A204.1 (cell line): Measurements from ENCODE around the gene LSM6.

Experiments used
- FAIRE-seq: peaks from 2 replicates; lab custom pipeline; 2012; peaks lifted over from hg19 to GRCh38; lab: Jason Lieb, UNC

LSM6 gene

DNA sequence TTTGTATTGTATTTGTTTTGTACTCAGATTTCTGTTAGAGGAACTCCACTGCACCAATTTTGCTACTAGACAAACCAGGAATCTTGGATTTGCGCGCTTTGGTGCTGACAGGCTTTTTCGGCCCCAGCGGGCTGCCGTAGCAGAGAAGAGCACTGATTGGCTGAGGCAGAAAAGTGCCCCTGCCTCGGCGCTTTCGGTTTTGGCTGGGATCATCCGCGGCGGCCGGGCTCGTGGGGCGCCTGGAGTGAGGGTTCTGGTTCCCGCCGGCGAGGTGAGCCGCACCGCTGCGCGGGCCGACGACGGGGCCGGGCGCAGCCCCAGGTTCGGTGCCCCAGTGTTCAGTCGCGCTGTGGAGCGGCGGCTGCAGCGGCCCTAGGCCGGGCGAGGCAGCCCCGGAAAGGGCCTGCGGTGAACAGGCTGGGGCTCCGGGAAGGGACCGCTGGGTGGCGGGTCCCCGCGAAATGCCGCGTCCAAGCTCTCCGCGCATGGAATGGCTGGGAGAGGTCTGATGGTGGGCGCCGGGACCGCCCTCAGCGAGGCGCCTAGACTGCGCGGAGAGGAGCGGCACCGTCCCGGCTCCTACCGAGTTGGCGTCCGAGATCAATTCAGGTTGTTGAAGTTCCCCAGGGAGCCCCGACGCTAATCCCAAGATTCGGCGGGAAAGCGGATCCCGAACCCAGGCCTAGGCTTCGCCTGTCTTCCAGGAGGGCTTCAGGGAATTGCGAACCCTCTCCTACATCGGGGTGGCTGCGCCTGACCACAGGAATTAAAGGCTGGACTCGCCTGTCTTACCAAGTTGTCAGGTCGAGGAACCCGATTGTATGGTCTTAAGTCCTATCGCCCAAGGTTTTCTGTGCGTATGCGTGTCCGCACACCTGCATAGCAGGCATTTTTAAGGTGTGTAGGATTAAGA, at the start of gene LSM6:
Gene LSM6 (plus strand): TSS at position 178 of the 913 bp plus-strand sequence. CDS start 7,204 bp downstream, outside the sequence.
- FAIRE-seq: peak; percentile 89

DNA sequence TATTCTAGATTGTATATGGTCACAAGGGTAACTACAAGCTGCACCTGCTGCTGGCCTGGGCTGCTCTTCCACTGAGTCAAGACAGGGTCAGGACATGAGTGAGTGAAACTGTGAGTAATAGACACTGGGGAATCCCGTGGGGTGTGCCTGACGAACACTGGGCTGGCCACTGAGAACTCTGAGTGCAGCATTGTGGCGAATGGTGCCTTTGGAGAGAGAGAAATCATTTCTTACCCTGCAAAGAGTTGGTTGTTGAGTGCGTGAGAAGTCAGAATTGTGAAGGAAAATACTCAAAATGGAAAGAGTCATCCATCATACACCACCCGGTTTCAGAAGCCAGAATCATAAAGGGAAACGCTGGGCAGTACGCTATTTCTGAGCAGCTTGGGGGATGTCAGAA, 43.1 kb upstream of the LSM6 start:
- FAIRE-seq: no peak

DNA sequence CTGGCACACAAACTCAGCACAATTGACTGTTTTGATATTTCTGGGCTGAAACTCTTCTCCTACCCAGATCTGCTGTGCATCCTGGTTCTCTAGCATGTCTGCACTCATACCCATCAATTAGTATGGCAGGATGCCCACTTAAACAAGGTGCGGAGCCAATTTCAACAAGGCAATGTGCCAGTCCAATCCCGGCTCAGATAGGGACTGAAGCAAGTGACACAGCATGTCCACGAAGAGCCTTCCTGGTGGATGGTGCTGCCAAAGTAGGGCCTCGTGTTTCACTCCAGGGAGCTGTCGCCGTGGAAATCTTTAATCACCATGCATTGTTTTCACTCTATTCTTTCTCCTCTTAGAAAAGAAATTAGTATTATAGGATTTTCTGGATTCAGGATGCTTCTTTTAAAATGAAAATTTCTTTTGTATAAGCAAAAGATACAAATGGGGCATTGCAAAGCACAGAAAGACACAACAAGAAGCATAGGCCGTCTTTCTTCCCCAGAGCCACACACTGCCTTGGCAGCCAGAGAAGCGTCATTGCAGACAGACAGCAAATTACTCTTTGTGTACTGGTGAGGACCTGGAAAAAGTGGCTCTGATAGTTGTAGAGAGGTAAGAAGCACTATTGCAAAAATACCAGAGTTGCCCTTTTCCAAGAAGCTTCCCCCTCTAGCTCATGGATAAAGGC, 40.6 kb upstream of the LSM6 start:
- FAIRE-seq: no peak

DNA sequence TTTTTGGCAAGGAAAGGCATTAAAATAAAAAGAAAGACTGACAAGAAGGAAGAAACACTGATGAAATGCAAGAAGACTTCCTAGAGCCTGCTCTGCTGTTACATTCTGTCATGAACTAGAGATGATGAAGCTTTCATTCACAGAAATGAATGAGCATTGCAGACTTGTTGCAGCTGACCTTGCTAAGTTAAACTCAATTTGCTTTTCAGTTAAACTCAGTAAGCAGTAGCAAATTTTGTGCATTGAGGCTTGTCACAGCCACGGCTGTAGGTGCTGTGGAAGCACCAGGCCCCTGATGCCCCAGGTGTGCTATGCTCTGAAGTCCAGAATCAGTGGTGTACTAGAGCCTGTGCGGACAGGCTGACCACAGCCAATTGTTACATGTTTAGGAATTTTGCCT, 39.6 kb upstream of the LSM6 start:
- FAIRE-seq: no peak

- FAIRE-seq: no peak
Measured at GRCh38 chr4:146142768-146143167, 32.8 kb upstream of the LSM6 start.

GRCh38 chr4:146143888-146144287, 31.6 kb upstream of the LSM6 start:
- no peak for FAIRE-seq

DNA sequence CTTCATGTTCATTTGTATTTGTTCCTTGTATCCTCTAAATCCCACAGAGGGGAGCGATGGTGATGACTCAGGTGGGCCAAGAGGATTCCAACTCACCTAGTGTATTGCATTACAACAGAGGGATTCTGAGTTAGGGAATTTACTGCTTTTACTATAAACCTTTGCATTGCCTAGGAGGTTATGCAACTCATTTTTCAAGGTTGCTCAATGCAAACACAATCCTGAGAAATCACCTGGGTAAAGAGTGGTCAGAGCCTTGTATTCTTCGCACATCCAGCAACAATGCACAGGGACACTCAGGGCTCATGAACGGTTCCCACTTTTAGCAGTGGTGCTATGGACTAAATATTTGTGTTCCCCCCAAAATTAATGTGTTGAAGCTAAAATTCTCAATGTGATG, 28.6 kb upstream of the LSM6 start:
- FAIRE-seq: no peak

GRCh38 chr4:146148021-146148420, 27.5 kb upstream of the LSM6 start:
- no peak for FAIRE-seq

- no peak for FAIRE-seq
Measured at GRCh38 chr4:146154057-146154456, 21.5 kb upstream of the LSM6 start.

DNA sequence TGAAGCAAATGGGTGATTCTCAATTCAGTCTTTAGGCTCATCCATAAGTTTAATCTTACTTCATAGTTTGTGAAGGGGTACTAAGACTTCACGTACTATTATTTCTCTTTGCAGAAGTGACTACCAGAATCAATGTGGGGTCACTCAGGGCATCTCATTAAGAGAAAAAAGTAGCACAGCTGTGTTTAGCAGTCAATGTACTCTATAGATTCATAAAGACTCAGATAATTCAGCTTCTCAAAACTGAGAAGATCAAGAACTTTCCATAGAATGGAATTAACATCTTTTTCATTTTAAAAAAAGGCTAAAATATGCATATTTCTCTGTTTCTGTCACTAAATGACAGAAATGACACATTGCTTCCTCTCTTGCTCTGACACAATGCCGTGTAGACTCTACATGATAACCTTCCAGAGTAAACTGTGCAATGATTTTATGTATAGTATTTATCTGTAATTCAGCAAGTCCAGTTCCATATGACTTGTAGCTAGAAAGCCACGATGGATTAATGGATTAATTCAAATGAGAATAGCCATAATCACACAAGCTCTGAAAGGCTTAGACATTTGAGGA, 20.3 kb upstream of the LSM6 start:
- FAIRE-seq: no peak

- no peak for FAIRE-seq
Measured at GRCh38 chr4:146158036-146158745, 17.3 kb upstream of the LSM6 start.

- no peak for FAIRE-seq
Measured at GRCh38 chr4:146159384-146160058, 16.0 kb upstream of the LSM6 start.

GRCh38 chr4:146161243-146161642, 14.3 kb upstream of the LSM6 start:
- FAIRE-seq: no peak

DNA sequence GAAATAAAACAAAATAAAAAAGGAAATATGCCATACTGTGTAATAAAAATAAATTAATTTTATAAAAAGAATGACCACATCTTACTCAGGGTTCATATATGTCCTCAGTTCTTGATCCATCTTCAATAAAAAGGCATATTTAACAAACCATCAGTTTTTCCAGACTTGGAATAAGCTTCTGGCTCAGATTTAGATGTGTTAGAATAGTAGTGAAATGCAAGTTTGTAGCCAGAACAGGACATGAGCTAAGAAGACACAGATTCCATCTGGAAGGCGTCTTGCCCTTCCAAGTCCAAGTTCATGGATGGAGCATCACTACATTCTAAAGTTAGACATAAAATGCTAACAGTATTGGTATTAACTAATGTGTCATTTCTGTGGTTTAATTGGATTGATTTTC, 10.3 kb upstream of the LSM6 start:
- FAIRE-seq: no peak

GRCh38 chr4:146165840-146166239, 9.7 kb upstream of the LSM6 start:
- FAIRE-seq: no peak

DNA sequence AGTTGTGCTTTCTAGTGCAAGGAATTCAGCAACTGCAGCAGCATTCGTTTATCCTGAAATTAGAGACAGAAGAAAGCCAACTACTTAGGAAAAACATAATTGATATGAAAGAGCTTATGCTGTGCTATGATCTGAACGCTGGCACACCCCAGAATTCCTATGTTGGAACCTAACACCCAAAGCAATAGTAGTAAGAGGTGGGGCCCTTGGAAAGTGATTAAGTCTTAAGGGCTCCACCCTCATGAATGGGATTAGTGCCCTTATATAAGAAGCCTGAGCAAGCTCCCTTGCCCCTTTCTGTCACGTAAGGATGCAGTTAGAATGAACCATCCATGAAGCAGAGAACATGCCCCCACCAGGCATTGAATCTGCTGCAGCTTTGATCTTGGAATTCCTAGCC, 5.4 kb upstream of the LSM6 start:
- no peak for FAIRE-seq

- no peak for FAIRE-seq
Measured at GRCh38 chr4:146176891-146177290, 1.4 kb downstream of the LSM6 start.

GRCh38 chr4:146178126-146178525, 2.6 kb downstream of the LSM6 start:
- no peak for FAIRE-seq

DNA sequence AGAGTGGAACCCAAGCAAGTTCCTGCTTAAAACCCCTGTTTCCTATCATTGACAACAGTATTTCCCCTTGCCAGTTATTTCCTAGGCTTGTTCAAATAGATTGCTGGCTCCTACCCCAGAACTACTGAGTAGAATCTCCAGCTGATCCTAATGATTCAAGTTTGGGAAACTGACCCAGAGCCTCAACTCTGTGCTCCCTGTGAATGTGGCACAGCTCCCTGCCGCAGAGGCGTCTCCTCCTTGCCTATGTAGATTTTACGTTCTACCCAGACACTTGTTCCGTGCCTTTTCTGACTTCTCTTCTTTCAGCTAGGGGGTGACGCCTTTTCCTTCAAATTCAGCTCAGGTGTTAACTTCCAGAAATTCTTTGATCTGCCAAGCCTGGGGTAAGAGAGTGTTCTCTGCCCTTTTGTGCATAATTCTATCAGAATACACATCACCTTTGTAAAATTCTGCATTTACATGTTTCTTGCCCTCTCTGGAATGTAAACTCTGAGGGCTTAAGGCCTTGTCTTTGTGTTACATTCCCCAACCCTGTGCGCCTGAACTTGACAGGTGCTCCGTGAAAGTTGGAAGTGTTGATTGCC, 4.4 kb downstream of the LSM6 start:
- FAIRE-seq: no peak

DNA sequence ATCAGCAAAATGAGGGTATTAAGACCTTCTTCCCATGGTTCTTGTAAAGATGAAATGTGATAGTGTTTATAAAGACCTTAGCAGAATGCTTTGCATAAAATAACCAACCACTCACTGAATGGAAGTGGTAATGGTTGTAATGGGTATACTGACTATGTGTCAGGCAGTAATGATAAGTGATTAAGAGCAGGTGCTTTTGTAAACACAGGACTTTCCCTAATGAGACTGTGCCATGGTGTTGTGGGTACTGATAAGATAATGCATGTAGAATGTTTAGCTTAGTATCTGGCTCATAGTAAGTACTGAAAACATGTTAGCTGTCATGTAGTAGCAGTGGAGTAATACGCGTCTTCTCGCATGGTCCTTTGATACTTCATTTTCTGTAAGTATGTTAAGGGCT, 6.9 kb downstream of the LSM6 start:
- no peak for FAIRE-seq

DNA sequence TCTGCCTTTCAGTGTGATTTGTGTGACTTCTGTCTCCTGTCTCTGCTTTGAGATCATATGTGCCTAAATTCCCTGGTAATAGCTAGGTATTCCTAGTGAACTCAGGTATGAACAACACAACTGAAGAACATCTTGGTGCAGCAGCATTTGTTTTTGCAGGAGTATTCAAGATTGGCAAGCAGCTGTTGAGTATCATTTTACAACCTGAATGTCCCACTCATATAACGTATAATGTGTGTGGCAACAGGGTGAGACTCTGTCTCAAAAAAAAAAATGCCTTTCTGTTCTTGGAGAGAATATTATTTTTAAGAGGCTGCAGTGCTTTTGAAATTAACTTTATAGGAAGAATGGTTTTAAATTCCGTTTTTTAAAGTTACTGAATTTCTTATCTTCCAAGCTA, 7.7 kb downstream of the LSM6 start:
- FAIRE-seq: no peak

DNA sequence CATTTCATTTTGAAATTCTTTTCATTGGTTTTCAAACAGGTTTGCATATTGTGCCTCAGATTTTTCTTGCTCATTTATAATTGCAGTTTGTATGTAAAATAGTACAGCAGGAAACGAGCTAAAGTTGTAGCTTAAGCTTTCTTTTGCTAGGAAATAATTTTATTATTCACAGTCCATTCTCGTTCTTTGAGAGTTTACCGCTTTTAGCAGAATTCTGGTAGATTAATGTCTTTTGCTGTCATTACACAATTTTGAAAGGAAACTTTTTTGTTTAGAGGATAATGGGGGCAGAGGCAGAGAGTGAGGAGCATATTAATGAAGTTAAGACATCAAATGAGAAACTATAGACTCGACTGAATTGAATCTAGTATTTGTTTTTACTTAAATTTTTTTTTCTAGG, 10.5 kb downstream of the LSM6 start:
- no peak for FAIRE-seq
